SK-N-MC (cell line): ENCODE results near the gene ARAP2.

ENCODE experiments used
- DNase-seq: peaks from one replicate; pipeline ENCODE4 v3.0.0-alpha.2; 2011; ENCODE audit warnings: low read depth, low spot score
- H3K27ac ChIP-seq: fragments of 200-600 bp; sonication (generic); 2 replicates; pipeline ENCODE4 v1.5.1; 2016; ENCODE audit warnings: mixed run types
- H3K36me3 ChIP-seq: fragments of 200-600 bp; sonication (generic); 2 replicates; pipeline ENCODE4 v1.6.1; 2017; ENCODE audit warnings: antibody characterized with exemption, low read length, mixed read lengths; ENCODE audit not compliant: insufficient read depth
- H3K4me3 ChIP-seq: fragments of 200-600 bp; sonication (generic); 2 replicates; pipeline ENCODE4 v1.5.1; 2016
- H3K9ac ChIP-seq: fragments of 200-600 bp; sonication (generic); 2 replicates; pipeline ENCODE4 v1.8.0; 2017; ENCODE audit warnings: mixed run types, mixed read lengths; ENCODE audit not compliant: insufficient read length
- H3K9me3 ChIP-seq: fragments of 200-600 bp; sonication (generic); 2 replicates; pipeline ENCODE4 v1.6.1; 2017; ENCODE audit warnings: low read depth, mild to moderate bottlenecking, antibody characterized with exemption, low read length, moderate library complexity, mixed read lengths
- EZH2 ChIP-seq: fragments of 200-600 bp; sonication (generic); IDR thresholded peaks from one replicate; pipeline ENCODE4 v1.6.1; 2017; ENCODE audit warnings: antibody characterized with exemption
- FOXP2 ChIP-seq: optimal IDR thresholded peaks from 2 replicates; pipeline ENCODE3; 2011; ENCODE audit warnings: mild to moderate bottlenecking, moderate library complexity; ENCODE audit not compliant: insufficient read depth; ENCODE audit errors: extremely low read length, control extremely low read depth
- POLR2AphosphoS5 ChIP-seq: IDR thresholded peaks from 2 replicates; pipeline ENCODE4 v1.6.1; 2012; ENCODE audit warnings: mild to moderate bottlenecking, low read depth, low read length, borderline replicate concordance

The ARAP2 gene

GRCh38 chr4:36243355-36244256 is 708 bp downstream of the ARAP2 start:
- Histone ChIP-seq H3K36me3 (no peaks in the 10 kb centered on the region), H3K4me3 (peak overlapping the region; percentile 72), H3K9me3 (no peaks in the 10 kb centered on the region), H3K9ac (no peak overlapping the region), H3K27ac (no peak overlapping the region)
- TF ChIP-seq POLR2AphosphoS5 = no peak
- DNase-seq = no peak

GRCh38 chr4:36242629-36243354 is 1.5 kb downstream of the ARAP2 start:
- DNase-seq = no peak
- Histone ChIP-seq H3K4me3 (no peak overlapping the region), H3K9me3 (no peaks in the 10 kb centered on the region), H3K27ac (no peak overlapping the region), H3K36me3 (no peaks in the 10 kb centered on the region), H3K9ac (no peak overlapping the region)
- TF ChIP-seq EZH2 (no peak), FOXP2 (no peak), POLR2AphosphoS5 (no peak)

- H3K27ac ChIP-seq = no peak overlapping the region
- no peaks in the 10 kb centered on the region for H3K36me3 ChIP-seq
- no peaks in the 10 kb centered on the region for H3K9me3 ChIP-seq
- TF ChIP-seq FOXP2 = no peak
- no peak for TF ChIP-seq POLR2AphosphoS5
- no peak for TF ChIP-seq EZH2
- H3K4me3 ChIP-seq = no peak overlapping the region
- H3K9ac ChIP-seq = no peak overlapping the region
- no peak for DNase-seq
Observed at GRCh38 chr4:36241771-36242170, 2.5 kb downstream of the ARAP2 start.

- H3K9ac ChIP-seq = no peak overlapping the region
- H3K4me3 ChIP-seq = no peak overlapping the region
- no peaks in the 10 kb centered on the region for H3K36me3 ChIP-seq
- DNase-seq = no peak
- H3K9me3 ChIP-seq = no peaks in the 10 kb centered on the region
- H3K27ac ChIP-seq = no peak overlapping the region
- TF ChIP-seq POLR2AphosphoS5 = no peak
Observed at GRCh38 chr4:36237366-36238313, 6.7 kb downstream of the ARAP2 start.

GRCh38 chr4:36236159-36236558 is 8.2 kb downstream of the ARAP2 start:
- no peak overlapping the region for H3K4me3 ChIP-seq
- no peak overlapping the region for H3K9ac ChIP-seq
- DNase-seq = no peak
- H3K9me3 ChIP-seq = no peaks in the 10 kb centered on the region
- TF ChIP-seq EZH2 = no peak
- TF ChIP-seq POLR2AphosphoS5 = no peak
- no peak for TF ChIP-seq FOXP2
- H3K36me3 ChIP-seq = no peaks in the 10 kb centered on the region
- no peak overlapping the region for H3K27ac ChIP-seq

- Histone ChIP-seq H3K36me3 (no peaks in the 10 kb centered on the region), H3K27ac (no peak overlapping the region), H3K9ac (no peak overlapping the region), H3K4me3 (no peak overlapping the region), H3K9me3 (no peaks in the 10 kb centered on the region)
- TF ChIP-seq FOXP2 (no peak), POLR2AphosphoS5 (no peak), EZH2 (no peak)
- no peak for DNase-seq
Observed at GRCh38 chr4:36235306-36235705, 9.0 kb downstream of the ARAP2 start.

- H3K9ac ChIP-seq = no peak overlapping the region
- TF ChIP-seq POLR2AphosphoS5 (no peak), FOXP2 (no peak), EZH2 (no peak)
- H3K36me3 ChIP-seq = no peaks in the 10 kb centered on the region
- H3K4me3 ChIP-seq = no peak overlapping the region
- H3K9me3 ChIP-seq = no peaks in the 10 kb centered on the region
- DNase-seq = no peak
- H3K27ac ChIP-seq = no peak overlapping the region
Observed at GRCh38 chr4:36233567-36234266, 10.6 kb downstream of the ARAP2 start.

- no peak for DNase-seq
- no peaks in the 10 kb centered on the region for H3K36me3 ChIP-seq
- no peak overlapping the region for H3K27ac ChIP-seq
- no peak for TF ChIP-seq EZH2
- no peak for TF ChIP-seq FOXP2
- TF ChIP-seq POLR2AphosphoS5 = no peak
- H3K4me3 ChIP-seq = no peak overlapping the region
- H3K9ac ChIP-seq = no peak overlapping the region
- no peaks in the 10 kb centered on the region for H3K9me3 ChIP-seq
Observed at GRCh38 chr4:36230534-36230933, 13.8 kb downstream of the ARAP2 start.
